Gastroesophageal sphincter (tissue), 3 donors: ENCODE measurements around the gene GNLY.

Experiments used
- EP300 ChIP-seq: sonication (generic); formaldehyde crosslinking; IDR thresholded peaks from one replicate; pipeline ENCODE4 v1.6.1; 2017; ENCODE audit warnings: antibody characterized with exemption, mild to moderate bottlenecking
- POLR2A ChIP-seq, 2 donors: fragments of 450-650 bp; IDR thresholded peaks; one replicate each; pipeline ENCODE4 v1.6.1; 2017; ENCODE audit warnings: antibody characterized with exemption in 2 of 2, mild to moderate bottlenecking in 2 of 2, moderate library complexity in 1 of 2
- POLR2AphosphoS5 ChIP-seq: sonication (generic); formaldehyde crosslinking; IDR thresholded peaks from one replicate; pipeline ENCODE4 v1.6.1; 2017; ENCODE audit warnings: antibody characterized with exemption
- TF ChIP-seq, protein P1 (sequence below), 4 experiments: fragments of 200-600 bp in 2 of 4; fragments of 450-650 bp in 2 of 4; sonication (generic) in 1 of 4; IDR thresholded peaks; one replicate each; pipeline ENCODE4 v1.5.1; 2017 to 2019; ENCODE audit warnings: antibody characterized with exemption in 4 of 4, mild to moderate bottlenecking in 2 of 4, moderate library complexity in 2 of 4

DNA sequence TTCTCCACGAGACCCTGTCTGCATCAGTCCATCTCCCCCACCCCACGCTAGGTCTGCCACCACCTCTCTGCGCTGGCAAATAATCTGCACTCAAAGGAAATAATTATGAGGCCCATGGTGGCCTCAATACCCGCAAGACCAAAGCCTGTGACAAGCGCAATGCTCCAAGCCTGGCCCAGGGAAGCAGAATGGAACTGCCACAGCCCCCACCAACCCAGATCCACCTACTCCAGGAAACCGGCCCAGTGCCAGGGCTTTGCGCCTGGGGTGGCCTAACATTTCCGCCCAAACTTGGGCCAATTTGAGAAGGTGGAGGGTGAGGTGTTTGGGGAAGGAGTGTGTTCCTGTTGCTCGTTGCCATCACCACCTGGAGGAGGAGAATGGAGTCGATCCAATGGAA is 33.6 kb downstream of the GNLY start:
- TF ChIP-seq, protein P1, sequence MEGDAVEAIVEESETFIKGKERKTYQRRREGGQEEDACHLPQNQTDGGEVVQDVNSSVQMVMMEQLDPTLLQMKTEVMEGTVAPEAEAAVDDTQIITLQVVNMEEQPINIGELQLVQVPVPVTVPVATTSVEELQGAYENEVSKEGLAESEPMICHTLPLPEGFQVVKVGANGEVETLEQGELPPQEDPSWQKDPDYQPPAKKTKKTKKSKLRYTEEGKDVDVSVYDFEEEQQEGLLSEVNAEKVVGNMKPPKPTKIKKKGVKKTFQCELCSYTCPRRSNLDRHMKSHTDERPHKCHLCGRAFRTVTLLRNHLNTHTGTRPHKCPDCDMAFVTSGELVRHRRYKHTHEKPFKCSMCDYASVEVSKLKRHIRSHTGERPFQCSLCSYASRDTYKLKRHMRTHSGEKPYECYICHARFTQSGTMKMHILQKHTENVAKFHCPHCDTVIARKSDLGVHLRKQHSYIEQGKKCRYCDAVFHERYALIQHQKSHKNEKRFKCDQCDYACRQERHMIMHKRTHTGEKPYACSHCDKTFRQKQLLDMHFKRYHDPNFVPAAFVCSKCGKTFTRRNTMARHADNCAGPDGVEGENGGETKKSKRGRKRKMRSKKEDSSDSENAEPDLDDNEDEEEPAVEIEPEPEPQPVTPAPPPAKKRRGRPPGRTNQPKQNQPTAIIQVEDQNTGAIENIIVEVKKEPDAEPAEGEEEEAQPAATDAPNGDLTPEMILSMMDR (IDR thresholded peaks at IDR 0.05) = no peak
- TF ChIP-seq POLR2A (IDR thresholded peaks at IDR 0.05) (no peak), POLR2AphosphoS5 (no peak), EP300 (no peak)
